Fibroblast of lung (primary cell): ENCODE data around the gene ZNF507. TPM values are rescaled to one million over a fixed set of nuclear protein-coding genes. Genes with fewer than 3 reads are reported as not detected.

Experiments
- DNase-seq, 2 donors: peaks; one replicate each; pipeline versions ENCODE4 v3.0.0 to v3.0.0-alpha.2; 2010; ENCODE audit warnings: low read depth in 2 of 2
- H2AFZ ChIP-seq: 2 replicates; pipeline ENCODE4 v1.5.1; 2012; ENCODE audit warnings: low read length, control low read depth, inconsistent platforms
- H3K27ac ChIP-seq: 2 replicates; pipeline ENCODE4 v1.5.1; 2011; ENCODE audit warnings: low read length, control low read depth; ENCODE audit not compliant: insufficient read depth
- H3K27me3 ChIP-seq: 2 replicates; pipeline ENCODE4 v1.5.1; 2011; ENCODE audit warnings: mild to moderate bottlenecking, low read length; ENCODE audit not compliant: control insufficient read depth, insufficient read depth
- H3K36me3 ChIP-seq: 2 replicates; pipeline ENCODE4 v1.5.1; 2011; ENCODE audit warnings: low read length; ENCODE audit not compliant: control insufficient read depth, insufficient read depth
- H3K4me1 ChIP-seq: 2 replicates; pipeline ENCODE4 v1.5.1; 2011; ENCODE audit warnings: low read length; ENCODE audit not compliant: control insufficient read depth, insufficient read depth; ENCODE audit errors: extremely low read depth
- H3K4me2 ChIP-seq: 2 replicates; pipeline ENCODE4 v1.5.1; 2011; ENCODE audit warnings: low read length, control low read depth; ENCODE audit not compliant: insufficient read depth; ENCODE audit errors: extremely low read depth
- H3K4me3 ChIP-seq, 4 experiments: fragments of 200-600 bp in 1 of 4; sonication (generic) in 1 of 4; replicated peaks in 1 of 4; 2 replicates each; pipeline ENCODE4 v1.5.1; 2011 to 2016; ENCODE audit warnings: low read length in 4 of 4, low read depth in 3 of 4, mild to moderate bottlenecking in 3 of 4, control low read depth in 2 of 4, inconsistent platforms in 1 of 4, mixed read lengths in 1 of 4; ENCODE audit not compliant: insufficient read depth in 1 of 4; ENCODE audit errors: control extremely low read depth in 1 of 4
- H3K79me2 ChIP-seq: 2 replicates; pipeline ENCODE4 v1.5.1; 2012; ENCODE audit warnings: mild to moderate bottlenecking, low read length, inconsistent platforms; ENCODE audit not compliant: control insufficient read depth, insufficient read depth
- H3K9ac ChIP-seq: 2 replicates; pipeline ENCODE4 v1.5.1; 2011; ENCODE audit warnings: mild to moderate bottlenecking, low read length, control low read depth; ENCODE audit not compliant: insufficient read depth
- H3K9me3 ChIP-seq: 2 replicates; pipeline ENCODE4 v1.5.1; 2012; ENCODE audit warnings: low read depth, low read length; ENCODE audit not compliant: control insufficient read depth, insufficient read depth
- H4K20me1 ChIP-seq: 2 replicates; pipeline ENCODE4 v1.5.1; 2011; ENCODE audit warnings: low read length; ENCODE audit not compliant: control insufficient read depth, insufficient read depth; ENCODE audit errors: extremely low read depth
- EZH2 ChIP-seq: IDR thresholded peaks from 2 replicates; pipeline ENCODE4 v1.5.1; 2012; ENCODE audit warnings: low read length, control low read depth, mild to moderate bottlenecking; ENCODE audit errors: missing control alignments
- polyA plus RNA-seq, 2 donors: library from polyadenylated mRNA; depleted of rRNA in 1 of 2; stranded (reverse) in 1 of 2; unstranded in 1 of 2; fragments of >200 nt; gene quantifications; 2 replicates each; pipeline ENCODE4 v1.2.1, GENCODE V29; 2011 to 2012; ENCODE audit warnings: missing spikeins in 1 of 2
- total RNA-seq: library from RNA; depleted of rRNA; stranded (reverse); fragments of >200 nt; gene quantifications from 2 replicates; pipeline ENCODE4 v1.2.1, GENCODE V29; 2014
- TF ChIP-seq, protein P1 (sequence below), 2 donors: IDR thresholded peaks in 1 of 2; conservative IDR thresholded peaks in 1 of 2; 1 replicate in 1 of 2; 2 replicates in 1 of 2; pipeline ENCODE4 v1.5.1; 2011 to 2012; ENCODE audit warnings: low read length in 2 of 2, control low read depth in 1 of 2, inconsistent platforms in 1 of 2, low read depth in 1 of 2, mild to moderate bottlenecking in 1 of 2

The ZNF507 gene
- total and polyA plus RNA-seq, 2 donors (not counting 1 experiment from before 2014, with no cell fraction given), result 12.1 to 17.8 TPM

GRCh38 chr19:32367063-32367462 is 21.7 kb downstream of the ZNF507 start:
- H3K4me3 ChIP-seq, result no peak overlapping the region
- H3K9me3 ChIP-seq, result no peaks in the 10 kb centered on the region
- TF ChIP-seq, protein P1, sequence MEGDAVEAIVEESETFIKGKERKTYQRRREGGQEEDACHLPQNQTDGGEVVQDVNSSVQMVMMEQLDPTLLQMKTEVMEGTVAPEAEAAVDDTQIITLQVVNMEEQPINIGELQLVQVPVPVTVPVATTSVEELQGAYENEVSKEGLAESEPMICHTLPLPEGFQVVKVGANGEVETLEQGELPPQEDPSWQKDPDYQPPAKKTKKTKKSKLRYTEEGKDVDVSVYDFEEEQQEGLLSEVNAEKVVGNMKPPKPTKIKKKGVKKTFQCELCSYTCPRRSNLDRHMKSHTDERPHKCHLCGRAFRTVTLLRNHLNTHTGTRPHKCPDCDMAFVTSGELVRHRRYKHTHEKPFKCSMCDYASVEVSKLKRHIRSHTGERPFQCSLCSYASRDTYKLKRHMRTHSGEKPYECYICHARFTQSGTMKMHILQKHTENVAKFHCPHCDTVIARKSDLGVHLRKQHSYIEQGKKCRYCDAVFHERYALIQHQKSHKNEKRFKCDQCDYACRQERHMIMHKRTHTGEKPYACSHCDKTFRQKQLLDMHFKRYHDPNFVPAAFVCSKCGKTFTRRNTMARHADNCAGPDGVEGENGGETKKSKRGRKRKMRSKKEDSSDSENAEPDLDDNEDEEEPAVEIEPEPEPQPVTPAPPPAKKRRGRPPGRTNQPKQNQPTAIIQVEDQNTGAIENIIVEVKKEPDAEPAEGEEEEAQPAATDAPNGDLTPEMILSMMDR (conservative IDR thresholded peaks at IDR 0.05 in 1 of 2, IDR thresholded peaks at IDR 0.05 in 1 of 2; ENCODE audit: low read depth in 1 of 2, low read length in 2 of 2), result no peak
- TF ChIP-seq EZH2, result no peak
- no peak for DNase-seq
- H3K9ac ChIP-seq, result no peak overlapping the region
- H3K27me3 ChIP-seq, result no peaks in the 10 kb centered on the region
- no peaks in the 10 kb centered on the region for H3K4me1 ChIP-seq
- no peaks in the 10 kb centered on the region for H4K20me1 ChIP-seq
- peaks cover 36% of the 10 kb centered on the region for H3K79me2 ChIP-seq
- peaks cover 2% of the 10 kb centered on the region for H3K36me3 ChIP-seq
- H3K27ac ChIP-seq, result no peak overlapping the region
- no peak overlapping the region for H2AFZ ChIP-seq
- H3K4me2 ChIP-seq, result no peak overlapping the region

- peaks cover 2% of the 10 kb centered on the region for H3K36me3 ChIP-seq
- H3K9me3 ChIP-seq, result no peaks in the 10 kb centered on the region
- no peak overlapping the region for H3K4me2 ChIP-seq
- peaks cover 36% of the 10 kb centered on the region for H3K79me2 ChIP-seq
- peaks cover 4% of the 10 kb centered on the region for H3K4me1 ChIP-seq
- DNase-seq, result no peak
- H3K27me3 ChIP-seq, result no peaks in the 10 kb centered on the region
- no peaks in the 10 kb centered on the region for H4K20me1 ChIP-seq
- no peak overlapping the region for H2AFZ ChIP-seq
- no peak overlapping the region for H3K27ac ChIP-seq
- no peak for TF ChIP-seq EZH2
- H3K4me3 ChIP-seq, result no peak overlapping the region
- no peak overlapping the region for H3K9ac ChIP-seq
These were observed 22.6 kb downstream of the ZNF507 start for GRCh38 chr19:32367948-32368536.

DNA sequence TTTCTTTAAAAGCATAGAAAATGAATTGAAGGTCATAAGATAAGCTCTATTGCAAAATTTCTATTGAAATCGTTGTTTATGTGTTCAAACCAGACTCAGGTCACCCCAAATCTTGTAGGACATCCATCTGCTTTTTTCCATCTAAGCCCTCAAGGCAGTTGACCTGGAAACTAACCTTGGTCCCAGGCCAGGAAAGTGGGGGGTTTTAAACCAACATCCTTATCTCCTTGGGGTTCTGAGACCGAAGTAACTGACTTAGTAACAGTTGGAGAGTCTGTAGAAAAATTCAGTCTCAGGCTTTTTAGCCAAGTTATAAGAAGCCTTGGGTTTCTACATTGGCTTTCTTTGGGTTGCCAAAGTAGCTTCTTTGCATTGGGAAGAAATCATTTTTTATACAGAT is 23.4 kb downstream of the ZNF507 start:
- no peak for DNase-seq
- H3K4me2 ChIP-seq, result no peak overlapping the region
- no peak overlapping the region for H2AFZ ChIP-seq
- peaks cover 30% of the 10 kb centered on the region for H3K79me2 ChIP-seq
- H3K27me3 ChIP-seq, result no peaks in the 10 kb centered on the region
- no peak overlapping the region for H3K4me3 ChIP-seq
- peaks cover 8% of the 10 kb centered on the region for H3K4me1 ChIP-seq
- no peak overlapping the region for H3K9ac ChIP-seq
- no peaks in the 10 kb centered on the region for H3K9me3 ChIP-seq
- no peak for TF ChIP-seq EZH2
- TF ChIP-seq, protein P1 (conservative IDR thresholded peaks at IDR 0.05 in 1 of 2, IDR thresholded peaks at IDR 0.05 in 1 of 2; ENCODE audit: low read depth in 1 of 2, low read length in 2 of 2), result no peak
- H3K36me3 ChIP-seq, result peaks cover under 1% of the 10 kb centered on the region
- H3K27ac ChIP-seq, result no peak overlapping the region
- no peaks in the 10 kb centered on the region for H4K20me1 ChIP-seq
